Trophoblast cell (in vitro differentiated cells and primary cell): Measurements from ENCODE around the gene MYH11.

Experiments used
- DNase-seq, 2 donors: peaks; one replicate each; pipeline ENCODE4 v3.0.0-alpha.2; 2016
- H2AFZ ChIP-seq: 2 replicates; pipeline ENCODE4 v1.6.1; 2013; ENCODE audit warnings: low read length, moderate library complexity, mild to moderate bottlenecking; ENCODE audit not compliant: insufficient read depth, poor library complexity
- H2AK5ac ChIP-seq: 2 replicates; pipeline ENCODE4 v1.6.1; 2013; ENCODE audit warnings: mild to moderate bottlenecking, low read length
- H2BK120ac ChIP-seq: 2 replicates; pipeline ENCODE4 v1.6.1; 2013; ENCODE audit warnings: low read length, mild to moderate bottlenecking, moderate library complexity; ENCODE audit not compliant: insufficient read depth, poor library complexity
- H2BK12ac ChIP-seq: 2 replicates; pipeline ENCODE4 v1.6.1; 2013; ENCODE audit warnings: mild to moderate bottlenecking, low read length, moderate library complexity
- H2BK5ac ChIP-seq: 2 replicates; pipeline ENCODE4 v1.6.1; 2013; ENCODE audit warnings: low read length, low read depth, moderate library complexity, mild to moderate bottlenecking; ENCODE audit not compliant: poor library complexity
- H3K14ac ChIP-seq: 2 replicates; pipeline ENCODE4 v1.6.1; 2013; ENCODE audit warnings: mild to moderate bottlenecking, low read length
- H3K18ac ChIP-seq: 2 replicates; pipeline ENCODE4 v1.6.1; 2013; ENCODE audit warnings: mild to moderate bottlenecking, low read length
- H3K23ac ChIP-seq: 2 replicates; pipeline ENCODE4 v1.6.1; 2013; ENCODE audit warnings: low read length
- H3K27ac ChIP-seq: 2 replicates; pipeline ENCODE4 v1.5.1; 2013; ENCODE audit warnings: low read depth, mild to moderate bottlenecking, inconsistent platforms, low read length, moderate library complexity
- H3K27me3 ChIP-seq: 2 replicates; pipeline ENCODE4 v1.6.1; 2013; ENCODE audit warnings: inconsistent platforms, mild to moderate bottlenecking, low read length, moderate library complexity; ENCODE audit not compliant: insufficient read depth
- H3K36me3 ChIP-seq, 2 experiments: 1 replicate in 1 of 2; 2 replicates in 1 of 2; pipeline ENCODE4 v1.6.1; 2013; ENCODE audit warnings: low read length in 2 of 2, mild to moderate bottlenecking in 2 of 2, moderate library complexity in 1 of 2; ENCODE audit not compliant: insufficient read depth in 2 of 2, control insufficient read depth in 1 of 2
- H3K4ac ChIP-seq: 2 replicates; pipeline ENCODE4 v1.6.1; 2013; ENCODE audit warnings: low read depth, mild to moderate bottlenecking, low read length, moderate library complexity
- H3K4me1 ChIP-seq, 2 experiments: 1 replicate in 1 of 2; 2 replicates in 1 of 2; pipeline ENCODE4 v1.6.1; 2013; ENCODE audit warnings: low read length in 2 of 2, mild to moderate bottlenecking in 2 of 2, moderate library complexity in 1 of 2; ENCODE audit not compliant: insufficient read depth in 2 of 2, control insufficient read depth in 1 of 2
- H3K4me2 ChIP-seq: 2 replicates; pipeline ENCODE4 v1.6.1; 2013; ENCODE audit warnings: inconsistent platforms, mild to moderate bottlenecking, low read length, moderate library complexity
- H3K4me3 ChIP-seq: 2 replicates; pipeline ENCODE4 v1.5.1; 2013; ENCODE audit warnings: mild to moderate bottlenecking, low read depth, low read length, inconsistent platforms
- H3K79me1 ChIP-seq: one replicate; pipeline ENCODE4 v1.6.1; 2013; ENCODE audit warnings: low read length
- H3K79me2 ChIP-seq: 2 replicates; pipeline ENCODE4 v1.6.1; 2013; ENCODE audit warnings: low read length, mild to moderate bottlenecking; ENCODE audit not compliant: control insufficient read depth, insufficient read depth, poor library complexity
- H3K9ac ChIP-seq: 2 replicates; pipeline ENCODE4 v1.6.1; 2013; ENCODE audit warnings: mild to moderate bottlenecking, low read length
- H3K9me3 ChIP-seq: 2 replicates; pipeline ENCODE4 v1.6.1; 2013; ENCODE audit warnings: low read depth, mild to moderate bottlenecking, control low read depth, inconsistent platforms, low read length; ENCODE audit not compliant: insufficient read depth
- H4K12ac ChIP-seq: 2 replicates; pipeline ENCODE4 v1.6.1; 2013; ENCODE audit warnings: low read depth, mild to moderate bottlenecking, low read length, moderate library complexity
- H4K8ac ChIP-seq: 2 replicates; pipeline ENCODE4 v1.6.1; 2013; ENCODE audit warnings: low read depth, mild to moderate bottlenecking, low read length, moderate library complexity
- H4K91ac ChIP-seq: one replicate; pipeline ENCODE4 v1.6.1; 2013; ENCODE audit warnings: low read depth, mild to moderate bottlenecking, low read length, moderate library complexity
- WGBS: extraction: QIAGEN DNeasy Blood & Tissue Kit; methylation state at CpG from one replicate; pipeline ENCODE4 v1.1.7; 2013; ENCODE audit warnings: missing lambda C conversion rate; ENCODE audit not compliant: insufficient read length, insufficient coverage; ENCODE audit errors: extremely low coverage; 5-methylcytosine and 5-hydroxymethylcytosine counted together

Gene MYH11

GRCh38 chr16:15887283-15887682 is 30.5 kb upstream of the MYH11 start:
- H3K9ac ChIP-seq, result no peak overlapping the region
- H4K91ac ChIP-seq, result no peak overlapping the region
- H3K79me2 ChIP-seq, result peaks cover 7% of the 10 kb centered on the region
- peaks cover 4% of the 10 kb centered on the region for H3K79me1 ChIP-seq
- H2BK12ac ChIP-seq, result no peak overlapping the region
- H3K4me3 ChIP-seq, result no peak overlapping the region
- H4K12ac ChIP-seq, result no peak overlapping the region
- H2BK120ac ChIP-seq, result no peak overlapping the region
- peaks cover 4% of the 10 kb centered on the region in 2 experiments for H3K36me3 ChIP-seq
- no CpG with 5 or more reads among the region's 4 CpGs for WGBS
- no peak overlapping the region for H3K27ac ChIP-seq
- no peak overlapping the region for H2BK5ac ChIP-seq
- H3K4me1 ChIP-seq, result peaks cover 4 to 5% of the 10 kb centered on the region in 2 experiments
- no peak overlapping the region for H4K8ac ChIP-seq
- no peaks in the 10 kb centered on the region for H3K27me3 ChIP-seq
- no peak overlapping the region for H3K23ac ChIP-seq
- H3K4ac ChIP-seq, result no peak overlapping the region
- H3K4me2 ChIP-seq, result peak overlapping the region; percentile 70
- H2AK5ac ChIP-seq, result no peak overlapping the region
- no peak for DNase-seq
- no peak overlapping the region for H3K18ac ChIP-seq
- H3K9me3 ChIP-seq, result no peaks in the 10 kb centered on the region
- H3K14ac ChIP-seq, result no peak overlapping the region
- no peak overlapping the region for H2AFZ ChIP-seq

GRCh38 chr16:15886078-15886477 is 29.2 kb upstream of the MYH11 start:
- Histone ChIP-seq H3K4me3 (no peak overlapping the region), H3K9ac (no peak overlapping the region), H3K4me2 (no peak overlapping the region), H3K27me3 (no peaks in the 10 kb centered on the region), H3K79me1 (peaks cover 4% of the 10 kb centered on the region), H2BK5ac (no peak overlapping the region), H3K18ac (no peak overlapping the region), H4K91ac (no peak overlapping the region), H4K12ac (no peak overlapping the region), H4K8ac (no peak overlapping the region), H2AFZ (no peak overlapping the region), H2AK5ac (no peak overlapping the region), H3K27ac (no peak overlapping the region), H3K23ac (no peak overlapping the region), H2BK120ac (no peak overlapping the region), H3K79me2 (peaks cover 7% of the 10 kb centered on the region), H3K4me1 (peaks cover 4 to 5% of the 10 kb centered on the region in 2 experiments), H2BK12ac (no peak overlapping the region), H3K36me3 (peaks cover 11% of the 10 kb centered on the region in 2 experiments), H3K4ac (no peak overlapping the region), H3K9me3 (no peaks in the 10 kb centered on the region), H3K14ac (no peak overlapping the region)
- no peak for DNase-seq
- no CpG with 5 or more reads among the region's 1 CpG for WGBS

DNA sequence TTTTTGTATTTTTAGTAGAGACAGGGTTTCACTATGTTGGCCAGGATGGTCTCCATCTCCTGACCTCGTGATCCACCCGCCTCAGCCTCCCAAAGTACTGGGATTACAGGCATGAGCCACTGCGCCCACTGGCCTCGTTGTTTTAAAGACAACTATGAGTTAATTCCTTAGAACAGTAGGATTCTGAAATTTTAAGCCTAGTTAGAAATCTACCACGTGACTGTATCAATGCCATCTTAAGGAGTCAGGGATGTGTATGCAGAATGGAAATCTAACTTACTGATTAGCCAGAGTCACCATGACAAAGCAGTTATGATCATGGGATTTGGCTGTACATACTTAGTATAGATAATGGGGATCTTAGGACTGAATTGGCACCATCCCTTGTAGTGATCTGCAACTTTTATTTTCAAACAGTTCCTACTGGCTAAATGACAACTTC is 28.8 kb upstream of the MYH11 start:
- Histone ChIP-seq H2BK120ac (no peak overlapping the region), H4K8ac (no peak overlapping the region), H3K36me3 (peaks cover 11% of the 10 kb centered on the region in 2 experiments), H2AK5ac (no peak overlapping the region), H4K12ac (no peak overlapping the region), H3K27ac (no peak overlapping the region), H4K91ac (no peak overlapping the region), H3K4ac (no peak overlapping the region), H2BK12ac (no peak overlapping the region), H3K9ac (no peak overlapping the region), H3K79me2 (peaks cover 7% of the 10 kb centered on the region), H3K79me1 (peaks cover 4% of the 10 kb centered on the region), H3K18ac (no peak overlapping the region), H3K14ac (no peak overlapping the region), H3K23ac (no peak overlapping the region), H2AFZ (no peak overlapping the region), H3K9me3 (no peaks in the 10 kb centered on the region), H3K27me3 (no peaks in the 10 kb centered on the region), H3K4me1 (peaks cover 4 to 5% of the 10 kb centered on the region in 2 experiments), H2BK5ac (no peak overlapping the region), H3K4me2 (no peak overlapping the region), H3K4me3 (no peak overlapping the region)
- no peak for DNase-seq
- no CpG with 5 or more reads among the region's 5 CpGs for whole genome bisulfite sequencing

DNA sequence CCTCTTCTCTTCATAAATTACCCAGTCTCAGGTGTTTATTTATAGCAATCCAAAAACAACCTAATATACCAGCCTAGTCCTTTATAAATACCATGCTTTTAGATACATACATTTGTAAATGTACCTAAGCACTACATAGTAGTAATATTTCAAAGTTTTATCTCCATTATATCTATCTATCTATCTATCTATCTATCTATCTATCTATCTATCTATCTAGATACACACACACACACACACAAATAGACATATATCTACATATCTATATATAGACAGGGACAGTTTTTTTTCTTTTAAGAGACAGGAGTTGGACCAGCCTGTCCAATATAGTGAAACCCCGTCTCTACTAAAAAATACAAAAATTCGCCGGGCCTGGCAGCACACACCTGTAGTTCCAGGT is 25.7 kb upstream of the MYH11 start:
- Histone ChIP-seq H3K23ac (no peak overlapping the region), H4K8ac (no peak overlapping the region), H3K18ac (no peak overlapping the region), H3K14ac (no peak overlapping the region), H2BK120ac (no peak overlapping the region), H2AK5ac (no peak overlapping the region), H3K79me2 (peaks cover under 1% of the 10 kb centered on the region), H3K4me1 (no peaks in the 10 kb centered on the region), H2BK5ac (no peak overlapping the region), H3K9ac (no peak overlapping the region), H3K79me1 (no peaks in the 10 kb centered on the region), H3K4me2 (no peak overlapping the region), H3K9me3 (no peaks in the 10 kb centered on the region), H4K12ac (no peak overlapping the region), H3K27ac (no peak overlapping the region), H3K27me3 (no peaks in the 10 kb centered on the region), H3K4ac (no peak overlapping the region), H4K91ac (no peak overlapping the region), H2AFZ (no peak overlapping the region), H2BK12ac (no peak overlapping the region), H3K36me3 (peaks cover 13 to 14% of the 10 kb centered on the region in 2 experiments), H3K4me3 (no peak overlapping the region)
- no peak for DNase-seq
- WGBS, result no CpG with 5 or more reads among the region's 3 CpGs
